DMS53 (cell line): Measurements from ENCODE around the gene CTSC.
"Not testable (repeated sequence)": the region's sequence is repeated elsewhere in the genome, so short reads cannot be mapped to it uniquely, and the experiment has no call there.

Source experiments
- DNase-seq: peaks from one replicate; lab custom pipeline; 2025; lab: John Stamatoyannopoulos, UW

The CTSC gene

DNA sequence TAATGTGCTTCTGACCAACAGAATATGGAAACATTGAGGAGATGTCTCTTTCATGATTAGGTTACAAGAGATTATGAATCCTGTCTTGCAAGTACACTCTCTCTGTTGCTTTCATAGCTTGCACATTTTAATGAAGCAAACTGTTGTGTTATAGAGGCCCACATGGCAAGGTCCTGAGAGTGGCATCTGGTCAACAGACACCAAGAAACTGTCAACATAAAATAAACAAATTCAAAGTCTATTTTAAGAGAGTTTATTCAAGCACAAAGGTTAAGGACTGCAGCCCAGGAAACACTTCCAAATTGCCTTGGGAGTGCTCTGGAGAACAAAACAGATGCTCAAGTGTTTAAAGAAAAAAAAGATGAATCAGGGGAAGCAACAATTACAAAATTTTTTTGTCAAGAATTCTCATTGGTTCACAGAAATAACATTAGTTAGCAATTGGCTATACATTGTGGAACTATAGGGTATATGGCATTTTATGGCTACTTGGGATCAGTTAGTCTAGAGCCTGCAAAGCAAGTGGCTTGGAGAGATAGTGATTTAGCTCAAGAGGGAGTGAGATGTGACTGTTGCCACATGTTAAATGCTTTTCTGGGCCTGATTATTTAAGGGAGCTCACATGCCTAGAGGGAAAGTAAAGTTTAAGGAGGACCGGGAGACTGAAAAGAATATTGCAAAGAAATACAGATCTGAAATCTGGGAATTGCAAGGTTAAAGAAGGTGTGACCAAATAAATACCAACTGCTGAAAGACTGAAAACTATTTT is 54.6 kb downstream of the CTSC start:
- no peak for DNase-seq

- peak; percentile 32 for DNase-seq
Measured at GRCh38 chr11:88281317-88281712, 56.2 kb downstream of the CTSC start.

DNA sequence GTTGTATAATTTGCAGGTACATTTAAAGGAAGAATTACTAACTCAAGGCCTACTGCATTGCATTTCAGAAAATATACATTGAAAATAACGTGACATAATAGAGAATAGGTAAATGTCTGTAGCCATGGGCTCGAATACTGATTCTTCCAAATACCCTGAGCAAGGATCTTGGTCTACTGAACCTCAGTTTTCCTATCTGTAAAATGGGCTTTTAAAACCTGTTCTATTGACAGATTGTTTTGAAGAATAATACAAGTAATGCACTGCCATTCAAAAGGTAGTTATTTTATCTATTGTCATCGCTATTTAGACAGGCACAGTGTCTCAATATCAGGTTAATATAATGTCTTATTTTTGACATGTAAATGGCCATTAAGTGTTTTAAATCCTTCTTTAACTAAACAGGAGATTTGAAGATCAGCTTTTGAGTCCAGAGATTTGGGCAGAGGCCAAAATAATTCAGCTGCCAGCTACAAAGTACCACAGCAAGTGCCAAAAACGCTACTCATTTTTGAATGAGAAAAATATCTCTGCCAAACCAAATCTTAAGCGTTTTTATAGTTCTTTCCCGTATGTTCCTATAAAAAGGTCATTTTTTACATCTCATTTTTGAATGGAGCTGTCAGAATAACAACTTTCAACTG is 56.7 kb downstream of the CTSC start:
- no peak for DNase-seq

- DNase-seq: no peak
Measured at GRCh38 chr11:88277349-88277915, 60.1 kb downstream of the CTSC start.

GRCh38 chr11:88275636-88276035 is 61.9 kb downstream of the CTSC start:
- no peak for DNase-seq

- no peak for DNase-seq
Measured at GRCh38 chr11:88266919-88267318, 70.6 kb downstream of the CTSC start.

DNA sequence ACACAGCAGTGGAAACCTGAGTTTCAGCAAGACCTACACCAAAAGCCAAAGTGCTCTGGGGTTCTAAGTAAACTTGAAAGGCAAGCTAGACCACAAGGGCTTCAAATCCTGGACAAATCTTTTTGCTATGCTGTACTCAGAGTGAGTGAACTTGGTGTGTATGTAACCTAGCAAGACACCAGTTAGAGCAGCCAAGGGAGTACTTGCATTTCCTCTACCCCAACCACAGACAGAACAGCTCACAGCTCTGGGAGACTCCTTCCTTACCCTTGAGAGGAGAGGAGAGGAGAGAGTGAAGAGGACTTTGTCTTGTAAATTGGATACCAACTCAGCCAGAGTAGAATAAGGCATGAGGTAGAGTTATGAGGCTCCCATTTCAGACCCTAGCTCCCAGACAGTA is 71.4 kb downstream of the CTSC start:
- DNase-seq: no peak

- no peak for DNase-seq
Measured at GRCh38 chr11:88259431-88259830, 78.1 kb downstream of the CTSC start.

DNA sequence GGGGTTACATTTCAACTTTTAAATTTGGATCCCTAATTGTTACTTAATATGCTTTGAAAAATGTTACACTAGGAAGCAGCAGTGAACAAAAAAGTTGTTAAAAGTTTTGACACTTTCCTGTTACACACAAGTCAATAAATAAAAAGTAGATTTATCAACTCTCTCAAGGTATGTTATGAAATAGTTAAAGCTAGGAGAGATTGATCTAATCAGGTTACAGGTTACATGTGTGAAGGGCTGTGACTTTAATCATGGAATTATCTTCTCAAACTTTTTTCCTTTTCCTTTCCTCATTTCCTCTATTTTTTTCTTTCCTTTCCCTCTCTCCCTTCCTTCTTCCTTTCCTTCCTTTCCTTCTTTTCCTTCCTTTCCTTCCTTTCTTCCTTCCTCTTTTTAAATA is 85.3 kb downstream of the CTSC start:
- no peak for DNase-seq

DNA sequence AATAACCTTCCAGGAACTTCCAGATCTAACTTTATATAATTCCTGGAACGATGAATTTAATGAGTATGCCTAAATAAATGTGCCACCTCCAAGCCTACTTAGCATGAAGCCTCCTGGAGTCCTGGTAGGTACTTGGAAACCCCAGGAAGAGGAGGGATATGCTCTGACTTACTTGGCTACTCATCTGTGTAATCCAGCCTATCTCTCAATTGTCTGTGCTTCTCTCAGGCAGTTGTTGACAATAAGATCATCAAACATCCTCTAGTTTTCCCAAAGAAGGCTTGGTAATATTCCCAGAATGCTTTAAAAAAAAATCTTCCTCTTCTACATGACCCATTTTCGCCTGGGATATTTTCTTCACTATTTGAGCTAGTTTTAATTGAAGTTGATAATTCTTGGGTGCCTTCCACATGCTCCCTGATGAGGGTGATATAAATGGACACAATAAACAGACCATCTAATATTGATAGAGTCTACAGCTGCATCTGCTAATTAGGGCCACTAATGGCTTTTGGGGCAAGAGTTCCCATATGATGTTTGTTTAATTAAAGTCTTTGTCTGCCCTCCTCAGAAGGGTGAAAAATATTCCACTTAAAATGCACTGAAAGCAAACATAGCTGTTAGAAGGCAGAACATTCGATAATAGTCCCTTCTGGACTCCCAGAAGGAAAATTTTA is 86.8 kb downstream of the CTSC start:
- no peak for DNase-seq

- DNase-seq: no peak
Measured at GRCh38 chr11:88249706-88250105, 87.8 kb downstream of the CTSC start.

GRCh38 chr11:88246696-88247095 is 90.8 kb downstream of the CTSC start:
- no peak for DNase-seq

DNA sequence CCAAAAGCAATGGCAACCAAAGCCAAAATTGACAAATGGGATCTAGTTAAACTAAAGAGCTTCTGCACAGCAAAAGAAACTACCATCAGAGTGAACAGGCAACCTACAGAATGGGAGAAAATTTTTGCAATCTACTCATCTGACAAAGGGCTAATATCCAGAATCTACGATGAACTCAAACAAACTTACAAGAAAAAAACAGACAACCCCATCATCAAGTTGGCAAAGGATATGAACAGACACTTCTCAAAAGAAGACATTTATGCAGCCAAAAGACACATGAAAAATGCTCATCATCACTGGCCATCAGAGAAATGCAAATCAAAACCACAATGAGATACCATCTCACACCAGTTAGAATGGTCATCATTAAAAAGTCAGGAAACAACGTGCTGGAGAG is 92.0 kb downstream of the CTSC start:
- not testable (repeated sequence) for DNase-seq
